HEK293T (cell line): ENCODE measurements around the gene TECR.

Experiments used
- ELF4 ChIP-seq: fragments of 450-650 bp; IDR thresholded peaks from 2 replicates; pipeline ENCODE4 v1.6.1; 2017; ENCODE audit warnings: antibody characterized with exemption
- TARDBP ChIP-seq: fragments of 450-650 bp; IDR thresholded peaks from 2 replicates; pipeline ENCODE4 v1.6.1; 2016

DNA sequence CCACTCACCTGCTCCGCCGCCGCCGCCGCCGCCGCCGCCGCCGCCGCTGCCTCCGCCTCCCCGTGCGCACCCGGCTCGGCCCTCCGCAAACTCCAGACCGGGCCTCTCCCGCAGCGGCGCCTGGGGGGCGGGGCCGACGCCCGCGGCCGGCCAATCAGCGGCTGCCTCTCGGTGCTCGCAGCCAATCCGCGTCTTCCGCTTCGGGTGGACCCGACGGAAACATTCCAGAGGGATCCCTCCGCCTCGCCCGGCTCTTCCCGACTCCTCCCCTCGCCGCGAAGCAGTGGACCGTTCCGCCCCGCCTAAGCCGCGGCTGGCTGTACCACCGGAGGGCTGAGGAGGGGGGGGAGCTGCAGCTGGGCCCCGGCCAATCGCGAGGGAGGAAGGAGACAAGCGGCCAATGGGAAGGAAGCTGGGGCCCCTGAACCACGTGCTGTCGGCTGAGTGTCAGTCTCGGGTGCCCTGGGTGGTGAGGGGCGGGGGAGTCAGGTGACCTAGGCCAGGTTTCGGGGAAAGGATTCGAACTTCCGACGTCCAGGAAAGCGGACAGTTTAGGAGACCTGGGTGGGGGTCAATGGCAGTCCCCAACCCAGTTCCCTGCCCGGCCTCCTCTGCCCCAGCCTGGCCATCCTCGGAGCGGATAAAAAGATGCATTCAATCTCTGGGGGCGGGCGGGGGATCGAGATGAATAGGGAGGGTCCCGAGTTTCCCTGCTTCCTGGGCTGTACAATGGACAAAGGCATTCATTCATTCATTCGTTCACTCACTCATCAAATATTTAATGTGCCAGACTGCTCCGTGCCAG, 33.2 kb upstream of the TECR start, which contains the start of gene GIPC1:
- no peak for TF ChIP-seq ELF4
- TF ChIP-seq TARDBP = no peak
